ENCODE data around the gene ZBTB18. TPM values are rescaled to one million over a fixed set of nuclear protein-coding genes. Genes with fewer than 3 reads are reported as not detected.
A peak's percentile ranks its signal among the peaks of the same experiment; 100 is the strongest.

The ZBTB18 gene
- total and polyA plus RNA-seq, 4 donors = 27.6 to 49.7 (median 33.9) TPM

- no peak overlapping the region for H3K4me3 ChIP-seq (ENCODE audit: low read depth, low read length)
- peak in 1 of 6 donors; percentile 55 for DNase-seq (ENCODE audit: low read depth in 4 of 6, low spot score in 6 of 6)
- peaks cover 1% of the 10 kb centered on the region for H3K9me3 ChIP-seq (ENCODE audit: control insufficient read depth, insufficient read depth, low read length)
- 75% methylated on average over 6 of the region's 18 CpGs for WGBS (ENCODE audit: insufficient coverage)
- H3K4me1 ChIP-seq (ENCODE audit: control insufficient read depth, insufficient read depth, low read length) = peaks cover 11% of the 10 kb centered on the region
- peaks cover 15% of the 10 kb centered on the region for H3K27me3 ChIP-seq (ENCODE audit: control insufficient read depth, insufficient read depth, low read length)
- no peaks in the 10 kb centered on the region for H3K36me3 ChIP-seq (ENCODE audit: control insufficient read depth, insufficient read depth, low read length)
- no peak overlapping the region for H3K27ac ChIP-seq (ENCODE audit: low read depth, low read length)
These were observed 49.8 kb downstream of the ZBTB18 start for GRCh38 chr1:244100704-244101453.

- no peaks in the 10 kb centered on the region for H3K36me3 ChIP-seq (ENCODE audit: control insufficient read depth, insufficient read depth, low read length)
These were observed 51.0 kb downstream of the ZBTB18 start for GRCh38 chr1:244102046-244102445.

GRCh38 chr1:244102468-244102867 is 51.4 kb downstream of the ZBTB18 start:
- WGBS (ENCODE audit: insufficient coverage) = 53% methylated on average over 12 of the region's 14 CpGs
- H3K9me3 ChIP-seq (ENCODE audit: control insufficient read depth, insufficient read depth, low read length) = peaks cover 1% of the 10 kb centered on the region
- peaks cover 6% of the 10 kb centered on the region for H3K4me1 ChIP-seq (ENCODE audit: control insufficient read depth, insufficient read depth, low read length)
- no peak overlapping the region for H3K27ac ChIP-seq (ENCODE audit: low read depth, low read length)
- no peak overlapping the region for H3K4me3 ChIP-seq (ENCODE audit: low read depth, low read length)
- no peak for DNase-seq (ENCODE audit: low read depth in 4 of 6, low spot score in 6 of 6)
- no peaks in the 10 kb centered on the region for H3K36me3 ChIP-seq (ENCODE audit: control insufficient read depth, insufficient read depth, low read length)
- peaks cover 13% of the 10 kb centered on the region for H3K27me3 ChIP-seq (ENCODE audit: control insufficient read depth, insufficient read depth, low read length)

More at GRCh38 chr1:244102046-244102445, 51.0 kb downstream of the ZBTB18 start:
- H3K27me3 ChIP-seq (ENCODE audit: control insufficient read depth, insufficient read depth, low read length) = peaks cover 13% of the 10 kb centered on the region
- H3K27ac ChIP-seq (ENCODE audit: low read depth, low read length) = no peak overlapping the region
- DNase-seq (ENCODE audit: low read depth in 4 of 6, low spot score in 6 of 6) = no peak
- H3K9me3 ChIP-seq (ENCODE audit: control insufficient read depth, insufficient read depth, low read length) = peaks cover 1% of the 10 kb centered on the region
- 67% methylated on average over 5 of the region's 10 CpGs for WGBS (ENCODE audit: insufficient coverage)
- H3K4me1 ChIP-seq (ENCODE audit: control insufficient read depth, insufficient read depth, low read length) = peaks cover 6% of the 10 kb centered on the region
- no peak overlapping the region for H3K4me3 ChIP-seq (ENCODE audit: low read depth, low read length)

GRCh38 chr1:244104309-244105060 is 53.4 kb downstream of the ZBTB18 start:
- Histone ChIP-seq H3K27me3 (ENCODE audit: control insufficient read depth, insufficient read depth, low read length) (peaks cover 9% of the 10 kb centered on the region), H3K27ac (ENCODE audit: low read depth, low read length) (no peak overlapping the region), H3K4me1 (ENCODE audit: control insufficient read depth, insufficient read depth, low read length) (peaks cover 6% of the 10 kb centered on the region), H3K4me3 (ENCODE audit: low read depth, low read length) (no peak overlapping the region), H3K9me3 (ENCODE audit: control insufficient read depth, insufficient read depth, low read length) (no peaks in the 10 kb centered on the region), H3K36me3 (ENCODE audit: control insufficient read depth, insufficient read depth, low read length) (no peaks in the 10 kb centered on the region)
- DNase-seq (ENCODE audit: low read depth in 4 of 6, low spot score in 6 of 6) = no peak
- WGBS (ENCODE audit: insufficient coverage) = 81% methylated on average over 7 of the region's 10 CpGs

- H3K36me3 ChIP-seq (ENCODE audit: control insufficient read depth, insufficient read depth, low read length) = no peaks in the 10 kb centered on the region
- peaks cover 9% of the 10 kb centered on the region for H3K27me3 ChIP-seq (ENCODE audit: control insufficient read depth, insufficient read depth, low read length)
- WGBS (ENCODE audit: insufficient coverage) = 100% methylated on average over 1 of the region's 3 CpGs
- peak in 1 of 6 donors; percentile 37 for DNase-seq (ENCODE audit: low read depth in 4 of 6, low spot score in 6 of 6)
- H3K4me1 ChIP-seq (ENCODE audit: control insufficient read depth, insufficient read depth, low read length) = peaks cover 3% of the 10 kb centered on the region
- no peak overlapping the region for H3K27ac ChIP-seq (ENCODE audit: low read depth, low read length)
- no peaks in the 10 kb centered on the region for H3K9me3 ChIP-seq (ENCODE audit: control insufficient read depth, insufficient read depth, low read length)
- H3K4me3 ChIP-seq (ENCODE audit: low read depth, low read length) = no peak overlapping the region
These were observed 55.1 kb downstream of the ZBTB18 start for GRCh38 chr1:244106176-244106575.

Small RNA genes lying within 50 kb of the gene (small RNA-seq; reads per million reads assigned to genes)
- gene RN7SL148P (ENCODE audit: low replicate concordance) = not detected

Other genes starting within 250 kb of the ZBTB18 start
- gene AKT3, start 201.0 kb upstream of the ZBTB18 start, total RNA-seq = 100 to 1,000 TPM in 1 of 2 donors, 10 to 100 TPM in 1; 74.9 to 127 TPM
- 10 to 100 TPM; 53.8 to 79.9 TPM for gene AKT3, start 201.0 kb upstream of the ZBTB18 start, polyA plus RNA-seq (ENCODE audit: insufficient read length in 2 of 2)

Data from spinal cord (tissue), 10 donors.